Upper lobe of left lung (tissue), 4 donors: ENCODE results near the gene PANX2.

Experiments
- CTCF ChIP-seq, 6 experiments: fragments of 450-650 bp in 4 of 6; fragments of 200-600 bp in 2 of 6; sonication (generic) in 2 of 6; IDR thresholded peaks; one replicate each; pipeline ENCODE4 v1.5.1; 2016 to 2019; ENCODE audit warnings: antibody characterized with exemption in 6 of 6
- EP300 ChIP-seq, 4 donors: sonication (generic); formaldehyde crosslinking; IDR thresholded peaks; one replicate each; pipeline ENCODE4 v1.5.1; 2017; ENCODE audit warnings: antibody characterized with exemption in 4 of 4, control low read depth in 2 of 4
- POLR2A ChIP-seq, 4 donors: fragments of 450-650 bp; IDR thresholded peaks; one replicate each; pipeline ENCODE4 v1.5.1; 2016 to 2017; ENCODE audit warnings: antibody characterized with exemption in 4 of 4, mild to moderate bottlenecking in 2 of 4
- POLR2AphosphoS5 ChIP-seq, 2 donors: sonication (generic); formaldehyde crosslinking; IDR thresholded peaks; one replicate each; pipeline ENCODE4 v1.5.1; 2017; ENCODE audit warnings: antibody characterized with exemption in 2 of 2

GRCh38 chr22:50176850-50177536, 6.5 kb downstream of the PANX2 start:
- TF ChIP-seq EP300 (IDR thresholded peaks at IDR 0.05) (no peak), POLR2A (IDR thresholded peaks at IDR 0.05) (no peak), POLR2AphosphoS5 (IDR thresholded peaks at IDR 0.05) (no peak), CTCF (IDR thresholded peaks at IDR 0.05) (no peak)
